Measurements from ENCODE around the gene BGN.
A peak's percentile ranks its signal among the peaks of the same experiment; 100 is the strongest.

The BGN gene

GRCh38 chrX:153509592-153509991 lies 14.8 kb downstream of the BGN start:
- no peak for DNase-seq

- no peak for DNase-seq
Observed at GRCh38 chrX:153510383-153510782, 15.6 kb downstream of the BGN start.

- no peak for DNase-seq
Observed at GRCh38 chrX:153511784-153512500, 17.2 kb downstream of the BGN start.

- DNase-seq, result no peak
Observed at GRCh38 chrX:153512501-153512893, 17.7 kb downstream of the BGN start.

GRCh38 chrX:153513265-153513664 lies 18.5 kb downstream of the BGN start:
- DNase-seq, result no peak

GRCh38 chrX:153514259-153514658 lies 19.5 kb downstream of the BGN start:
- DNase-seq, result no peak

GRCh38 chrX:153515435-153515834 lies 20.7 kb downstream of the BGN start:
- no peak for DNase-seq

GRCh38 chrX:153516073-153516472 lies 21.3 kb downstream of the BGN start:
- DNase-seq, result no peak

- DNase-seq, result peak; percentile 47
Observed at GRCh38 chrX:153517423-153517822, 22.6 kb downstream of the BGN start, which contains the start of gene ATP2B3. ATP2B3 (plus strand) TSS chrX:153517642; CDS start chrX:153536248, 18,606 bp downstream.

- no peak for DNase-seq
Observed at GRCh38 chrX:153517946-153518834, 23.4 kb downstream of the BGN start.

- DNase-seq, result no peak
Observed at GRCh38 chrX:153519569-153520286, 24.9 kb downstream of the BGN start.

- no peak for DNase-seq
Observed at GRCh38 chrX:153520287-153520917, 25.6 kb downstream of the BGN start.

GRCh38 chrX:153521034-153521433 lies 26.3 kb downstream of the BGN start:
- DNase-seq, result no peak

GRCh38 chrX:153522259-153522658 lies 27.5 kb downstream of the BGN start:
- no peak for DNase-seq

- DNase-seq, result no peak
Observed at GRCh38 chrX:153523269-153523668, 28.5 kb downstream of the BGN start.

GRCh38 chrX:153524234-153524633 lies 29.5 kb downstream of the BGN start:
- no peak for DNase-seq

- no peak for DNase-seq
Observed at GRCh38 chrX:153525451-153525850, 30.7 kb downstream of the BGN start.

- no peak for DNase-seq
Observed at GRCh38 chrX:153526042-153526441, 31.3 kb downstream of the BGN start.

GRCh38 chrX:153526801-153527200 lies 32.0 kb downstream of the BGN start:
- DNase-seq, result peak; percentile 22

- no peak for DNase-seq
Observed at GRCh38 chrX:153527208-153527607, 32.4 kb downstream of the BGN start.

GRCh38 chrX:153530411-153531129 lies 35.8 kb downstream of the BGN start:
- peak; percentile 65 for DNase-seq

- peak; percentile 18 for DNase-seq
Observed at GRCh38 chrX:153533091-153533490, 38.3 kb downstream of the BGN start.
